OCI-LY7 (cell line): ENCODE measurements around the gene ARHGAP6. TPM values are rescaled to one million over a fixed set of nuclear protein-coding genes. Genes with fewer than 3 reads are reported as not detected.

Experiments used
- BruUV-seq: library from RNA; stranded (reverse); fragments of 400-500 nt; replicated peaks from 2 replicates; lab custom pipeline; 2021; lab: Mats Ljungman, UMichigan
- CTCF ChIA-PET: fragments of 300-600 bp; sonication (Branson Sonifier 250); formaldehyde crosslinking; loops from one replicate; lab custom pipeline; 2022; ENCODE audit warnings: antibody characterized with exemption; ENCODE audit not compliant: unreplicated experiment; lab: Charles Lee
- POLR2A ChIA-PET: fragments of 300-600 bp; sonication (Branson Sonifier 250); formaldehyde crosslinking; loops from one replicate; lab custom pipeline; 2022; ENCODE audit warnings: antibody characterized with exemption; lab: Charles Lee
- DNase-seq: peaks from one replicate; pipeline ENCODE4 v3.0.0-alpha.2; 2015; ENCODE audit warnings: low spot score
- H2AFZ ChIP-seq: fragments of 200-600 bp; sonication (generic), shearing (Covaris generic); 2 replicates; pipeline ENCODE4 v1.6.1; 2014; ENCODE audit warnings: mild to moderate bottlenecking, antibody characterized with exemption, low read length, moderate library complexity
- H3K27ac ChIP-seq: fragments of 200-600 bp; sonication (generic); 2 replicates; pipeline ENCODE4 v1.5.1; 2014; ENCODE audit warnings: mixed run types, low read depth, mild to moderate bottlenecking, moderate library complexity, low read length, inconsistent platforms; ENCODE audit not compliant: poor library complexity, severe bottlenecking
- H3K36me3 ChIP-seq: fragments of 200-600 bp; sonication (generic); 2 replicates; pipeline ENCODE4 v1.6.1; 2014; ENCODE audit warnings: mild to moderate bottlenecking, antibody characterized with exemption, low read length, moderate library complexity, mixed read lengths; ENCODE audit not compliant: insufficient read depth
- H3K4me1 ChIP-seq: fragments of 200-600 bp; sonication (generic); 2 replicates; pipeline ENCODE4 v1.5.1; 2014; ENCODE audit warnings: mild to moderate bottlenecking, low read length; ENCODE audit not compliant: insufficient read depth, poor library complexity, severe bottlenecking
- H3K4me2 ChIP-seq: fragments of 200-600 bp; sonication (generic); 2 replicates; pipeline ENCODE4 v1.6.1; 2014; ENCODE audit warnings: mild to moderate bottlenecking, low read length
- H3K4me3 ChIP-seq: fragments of 200-600 bp; sonication (generic); 2 replicates; pipeline ENCODE4 v1.5.1; 2014; ENCODE audit warnings: mild to moderate bottlenecking, low read depth, low read length; ENCODE audit not compliant: poor library complexity, severe bottlenecking
- H3K79me2 ChIP-seq: fragments of 200-600 bp; sonication (generic); 2 replicates; pipeline ENCODE4 v1.6.1; 2016; ENCODE audit warnings: low read depth, mild to moderate bottlenecking, low read length, moderate library complexity, mixed read lengths; ENCODE audit not compliant: insufficient read depth
- H3K9me2 ChIP-seq: fragments of 200-600 bp; sonication (generic); 2 replicates; pipeline ENCODE4 v1.6.1; 2016; ENCODE audit warnings: mild to moderate bottlenecking, low read length, mixed read lengths; ENCODE audit not compliant: insufficient read depth
- H3K9me3 ChIP-seq: fragments of 200-600 bp; sonication (generic); 2 replicates; pipeline ENCODE4 v1.6.1; 2014; ENCODE audit warnings: mild to moderate bottlenecking, mixed run types, low read length, mixed read lengths
- H4K20me1 ChIP-seq: fragments of 200-600 bp; sonication (generic); 2 replicates; pipeline ENCODE4 v1.6.1; 2014; ENCODE audit warnings: mild to moderate bottlenecking, antibody characterized with exemption, low read length, moderate library complexity, mixed read lengths; ENCODE audit not compliant: insufficient read depth
- EZH2phosphoT487 ChIP-seq: fragments of 200-600 bp; sonication (generic); IDR thresholded peaks from 2 replicates; pipeline ENCODE4 v1.6.1; 2018; ENCODE audit warnings: low read depth, borderline replicate concordance, mild to moderate bottlenecking, mixed run types, antibody characterized with exemption, low read length, moderate library complexity, mixed read lengths
- intact Hi-C: fragments of 100-400 bp; cut with micrococcal nuclease; formaldehyde crosslinking; loops from one replicate; pipeline ENCODE4 v1.10.0; 2022; ENCODE audit not compliant: unreplicated experiment
- total RNA-seq, 2 experiments: library from RNA; depleted of rRNA in 1 of 2; stranded (reverse); fragments of >200 nt in 1 of 2; shearing (Covaris generic) in 1 of 2; gene quantifications; 2 replicates each; pipeline ENCODE4 v1.2.3, GENCODE V29; 2014 to 2022
- TF ChIP-seq, protein P1 (sequence below): fragments of 200-600 bp; sonication (generic); conservative IDR thresholded peaks from 2 replicates; pipeline ENCODE4 v1.5.1; 2014; ENCODE audit warnings: mild to moderate bottlenecking, antibody characterized with exemption, low read length, moderate library complexity, mixed read lengths

Gene ARHGAP6
- total RNA-seq, 2 experiments from 2014 or later = not detected

DNA sequence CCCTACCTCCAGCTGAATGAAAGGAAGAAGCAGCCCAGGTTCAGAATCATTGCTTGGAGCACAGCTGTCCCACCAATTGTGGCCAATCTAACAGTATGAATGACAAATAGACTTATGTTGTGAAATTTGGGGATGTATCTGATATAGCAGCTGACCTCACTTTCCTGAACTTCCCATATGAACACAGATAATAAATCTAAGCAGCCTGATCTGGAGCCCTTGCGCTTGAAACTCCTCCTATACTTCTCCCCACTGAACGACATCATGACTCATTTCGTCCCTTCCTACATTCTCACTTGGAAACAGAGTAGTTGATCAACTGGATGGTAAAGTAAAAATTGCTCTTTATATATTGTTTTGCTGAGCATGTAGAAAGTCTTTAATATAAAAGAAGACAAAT, 396.7 kb downstream of the ARHGAP6 start:
- Histone ChIP-seq H4K20me1 (no peaks in the 10 kb centered on the region), H3K9me2 (no peaks in the 10 kb centered on the region), H3K27ac (no peak overlapping the region), H2AFZ (no peak overlapping the region), H3K36me3 (no peaks in the 10 kb centered on the region), H3K4me1 (no peaks in the 10 kb centered on the region), H3K4me2 (no peak overlapping the region), H3K4me3 (no peak overlapping the region), H3K9me3 (no peaks in the 10 kb centered on the region), H3K79me2 (no peaks in the 10 kb centered on the region)
- no TSS peak for BruUV-seq
- TF ChIP-seq, protein P1, sequence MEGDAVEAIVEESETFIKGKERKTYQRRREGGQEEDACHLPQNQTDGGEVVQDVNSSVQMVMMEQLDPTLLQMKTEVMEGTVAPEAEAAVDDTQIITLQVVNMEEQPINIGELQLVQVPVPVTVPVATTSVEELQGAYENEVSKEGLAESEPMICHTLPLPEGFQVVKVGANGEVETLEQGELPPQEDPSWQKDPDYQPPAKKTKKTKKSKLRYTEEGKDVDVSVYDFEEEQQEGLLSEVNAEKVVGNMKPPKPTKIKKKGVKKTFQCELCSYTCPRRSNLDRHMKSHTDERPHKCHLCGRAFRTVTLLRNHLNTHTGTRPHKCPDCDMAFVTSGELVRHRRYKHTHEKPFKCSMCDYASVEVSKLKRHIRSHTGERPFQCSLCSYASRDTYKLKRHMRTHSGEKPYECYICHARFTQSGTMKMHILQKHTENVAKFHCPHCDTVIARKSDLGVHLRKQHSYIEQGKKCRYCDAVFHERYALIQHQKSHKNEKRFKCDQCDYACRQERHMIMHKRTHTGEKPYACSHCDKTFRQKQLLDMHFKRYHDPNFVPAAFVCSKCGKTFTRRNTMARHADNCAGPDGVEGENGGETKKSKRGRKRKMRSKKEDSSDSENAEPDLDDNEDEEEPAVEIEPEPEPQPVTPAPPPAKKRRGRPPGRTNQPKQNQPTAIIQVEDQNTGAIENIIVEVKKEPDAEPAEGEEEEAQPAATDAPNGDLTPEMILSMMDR = no peak
- TF ChIP-seq EZH2phosphoT487 = no peak
- ChIA-PET POLR2A (no interaction called here), CTCF (no interaction called here)
- intact Hi-C loops = no loop called here
- DNase-seq = no peak

GRCh38 chrX:11267425-11267824, 398.3 kb downstream of the ARHGAP6 start:
- no peak overlapping the region for H3K4me2 ChIP-seq
- no peak overlapping the region for H3K27ac ChIP-seq
- H3K79me2 ChIP-seq = no peaks in the 10 kb centered on the region
- DNase-seq = no peak
- no peaks in the 10 kb centered on the region for H3K9me3 ChIP-seq
- CTCF ChIA-PET = no interaction called here
- no TSS peak for BruUV-seq
- no peaks in the 10 kb centered on the region for H3K36me3 ChIP-seq
- no peaks in the 10 kb centered on the region for H3K9me2 ChIP-seq
- TF ChIP-seq, protein P1 = no peak
- TF ChIP-seq EZH2phosphoT487 = no peak
- no peaks in the 10 kb centered on the region for H4K20me1 ChIP-seq
- POLR2A ChIA-PET = no interaction called here
- H2AFZ ChIP-seq = no peak overlapping the region
- intact Hi-C loops = no loop called here
- H3K4me3 ChIP-seq = no peak overlapping the region
- H3K4me1 ChIP-seq = no peaks in the 10 kb centered on the region

- Histone ChIP-seq H4K20me1 (no peaks in the 10 kb centered on the region), H3K9me2 (no peaks in the 10 kb centered on the region), H3K4me3 (no peak overlapping the region), H3K9me3 (no peaks in the 10 kb centered on the region), H3K27ac (no peak overlapping the region), H3K36me3 (no peaks in the 10 kb centered on the region), H3K4me1 (no peaks in the 10 kb centered on the region), H3K79me2 (no peaks in the 10 kb centered on the region), H2AFZ (no peak overlapping the region), H3K4me2 (no peak overlapping the region)
- ChIA-PET POLR2A (no interaction called here), CTCF (no interaction called here)
- no peak for DNase-seq
- no TSS peak for BruUV-seq
- intact Hi-C loops = no loop called here
- TF ChIP-seq, protein P1 = no peak
- no peak for TF ChIP-seq EZH2phosphoT487
These were observed 399.1 kb downstream of the ARHGAP6 start for GRCh38 chrX:11266573-11267003.
